GM23338 (cell line): ENCODE results near the gene HS6ST1. TPM values are rescaled to one million over a fixed set of nuclear protein-coding genes. Genes with fewer than 3 reads are reported as not detected.

Experiments
- ATAC-seq: fragments of 200-7000 bp; cut with Tn5 transposase; 3 replicates; pipeline ENCODE4 v1.9.1; 2020
- DNase-seq: peaks from one replicate; pipeline ENCODE4 v3.0.0-alpha.2; 2015; ENCODE audit warnings: low spot score
- H2AFZ ChIP-seq: fragments of 200-600 bp; sonication (generic); 2 replicates; pipeline ENCODE4 v1.8.0; 2016; ENCODE audit warnings: antibody characterized with exemption, mild to moderate bottlenecking, moderate library complexity
- H3F3A ChIP-seq: fragments of 200-600 bp; sonication (generic); replicated peaks from 2 replicates; pipeline ENCODE4 v1.8.0; 2017; ENCODE audit warnings: antibody characterized with exemption, mixed run types, low read depth
- H3K27ac ChIP-seq: fragments of 200-600 bp; sonication (generic); 2 replicates; pipeline ENCODE4 v1.6.1; 2016; ENCODE audit warnings: low read depth
- H3K27me3 ChIP-seq: fragments of 200-600 bp; sonication (generic); 2 replicates; pipeline ENCODE4 v1.8.0; 2016; ENCODE audit warnings: mild to moderate bottlenecking, mixed run types, moderate library complexity; ENCODE audit not compliant: insufficient read depth
- H3K36me3 ChIP-seq: fragments of 200-600 bp; sonication (generic); 2 replicates; pipeline ENCODE4 v1.8.0; 2016; ENCODE audit warnings: mild to moderate bottlenecking; ENCODE audit not compliant: insufficient read depth
- H3K4me1 ChIP-seq: fragments of 200-600 bp; sonication (generic); 2 replicates; pipeline ENCODE4 v1.8.0; 2016; ENCODE audit warnings: mild to moderate bottlenecking, moderate library complexity; ENCODE audit not compliant: insufficient read depth
- H3K4me2 ChIP-seq: fragments of 200-600 bp; sonication (generic); 2 replicates; pipeline ENCODE4 v1.7.1; 2017; ENCODE audit warnings: mixed run types
- H3K4me3 ChIP-seq: fragments of 200-600 bp; sonication (generic); 2 replicates; pipeline ENCODE4 v1.6.1; 2016; ENCODE audit warnings: mixed run types
- H3K79me2 ChIP-seq: fragments of 200-600 bp; sonication (generic); replicated peaks from 2 replicates; pipeline ENCODE4 v1.8.0; 2017; ENCODE audit warnings: mild to moderate bottlenecking; ENCODE audit not compliant: insufficient read depth
- H3K9me2 ChIP-seq: fragments of 200-600 bp; sonication (generic); 2 replicates; pipeline ENCODE4 v1.8.0; 2017; ENCODE audit not compliant: insufficient read depth
- H4K20me1 ChIP-seq: fragments of 200-600 bp; sonication (generic); replicated peaks from 2 replicates; pipeline ENCODE4 v1.8.0; 2017; ENCODE audit warnings: mild to moderate bottlenecking; ENCODE audit not compliant: insufficient read depth
- H3K27ac Mint-ChIP-seq: 2 replicates; pipeline ENCODE4 v1.8.0; 2020; ENCODE audit warnings: inconsistent platforms, mild to moderate bottlenecking, moderate library complexity, mixed read lengths
- H3K27me3 Mint-ChIP-seq: 3 replicates; pipeline ENCODE4 v1.8.0; 2022; ENCODE audit warnings: low read depth, mild to moderate bottlenecking, moderate library complexity, mixed read lengths, inconsistent platforms; ENCODE audit not compliant: insufficient read depth, poor library complexity
- H3K36me3 Mint-ChIP-seq: 3 replicates; pipeline ENCODE4 v1.8.0; 2021; ENCODE audit warnings: low read depth, mild to moderate bottlenecking, inconsistent platforms, moderate library complexity, mixed read lengths
- H3K4me1 Mint-ChIP-seq: 3 replicates; pipeline ENCODE4 v1.8.0; 2020; ENCODE audit warnings: mild to moderate bottlenecking, inconsistent platforms, mixed read lengths
- H3K4me3 Mint-ChIP-seq: 3 replicates; pipeline ENCODE4 v1.8.0; 2021; ENCODE audit warnings: moderate library complexity, mild to moderate bottlenecking, inconsistent platforms, mixed read lengths
- H3K9me3 Mint-ChIP-seq: 3 replicates; pipeline ENCODE4 v1.8.0; 2020; ENCODE audit warnings: moderate library complexity, mild to moderate bottlenecking, inconsistent platforms, mixed read lengths
- CREB1 ChIP-seq: fragments of 250-450 bp; sonication (Bioruptor Pico); IDR thresholded peaks from 2 replicates; pipeline ENCODE4 v1.5.0; 2020; ENCODE audit warnings: low read depth, mild to moderate bottlenecking, moderate library complexity
- CTCF ChIP-seq, 2 experiments: fragments of 200-600 bp in 1 of 2; sonication (generic) in 1 of 2; conservative IDR thresholded peaks; 2 replicates each; pipeline versions ENCODE4 v1.5.1 to v1.6.1; 2016 to 2017; ENCODE audit warnings: antibody characterized with exemption in 2 of 2, low read depth in 2 of 2, mild to moderate bottlenecking in 2 of 2, moderate library complexity in 1 of 2
- ETS1 ChIP-seq: IDR thresholded peaks from 2 replicates; pipeline ENCODE4 v1.6.1; 2016; ENCODE audit warnings: antibody characterized with exemption
- EZH2 ChIP-seq: fragments of 200-600 bp; sonication (generic); IDR thresholded peaks from one replicate; pipeline ENCODE4 v1.8.0; 2017; ENCODE audit warnings: antibody characterized with exemption, mild to moderate bottlenecking, low read depth; ENCODE audit not compliant: unreplicated experiment
- EZH2phosphoT487 ChIP-seq: fragments of 200-600 bp; sonication (generic); IDR thresholded peaks from one replicate; pipeline ENCODE4 v1.8.1; 2018; ENCODE audit warnings: antibody characterized with exemption; ENCODE audit not compliant: unreplicated experiment
- JUNB ChIP-seq: IDR thresholded peaks from one replicate; pipeline ENCODE4 v1.6.1; 2016; ENCODE audit warnings: antibody characterized with exemption; ENCODE audit not compliant: unreplicated experiment
- NANOG ChIP-seq: IDR thresholded peaks from 2 replicates; pipeline ENCODE4 v1.6.1; 2016; ENCODE audit warnings: antibody characterized with exemption, borderline replicate concordance
- POLR2AphosphoS5 ChIP-seq: IDR thresholded peaks from 2 replicates; pipeline ENCODE4 v1.6.1; 2016; ENCODE audit warnings: antibody characterized with exemption, low read depth
- REST ChIP-seq: IDR thresholded peaks from one replicate; pipeline ENCODE4 v1.6.1; 2018; ENCODE audit warnings: antibody characterized with exemption; ENCODE audit not compliant: unreplicated experiment
- STAT1 ChIP-seq: IDR thresholded peaks from one replicate; pipeline ENCODE4 v1.6.1; 2016; ENCODE audit warnings: antibody characterized with exemption; ENCODE audit not compliant: unreplicated experiment
- ZNF114 ChIP-seq: fragments of 250-450 bp; sonication (Bioruptor Pico); IDR thresholded peaks from 2 replicates; pipeline ENCODE4 v1.5.0; 2020; ENCODE audit warnings: mild to moderate bottlenecking, moderate library complexity
- polyA plus RNA-seq: library from polyadenylated mRNA; unstranded; fragments of >200 nt; fragmentation: Nextera tagmentation; extraction: Ambion mirVana; gene quantifications from 2 replicates; pipeline ENCODE4 v1.2.1, GENCODE V29; 2016
- total RNA-seq: library from RNA; depleted of rRNA; stranded (reverse); fragments of >200 nt; shearing (Covaris generic); gene quantifications from 2 replicates; pipeline ENCODE4 v1.2.3, GENCODE V29; 2014

Gene HS6ST1
- total and polyA plus RNA-seq, 2 experiments from 2014 or later = 21.1 to 106 TPM

GRCh38 chr2:128272601-128273468 is 45.8 kb downstream of the HS6ST1 start (continued):
- TF ChIP-seq EZH2phosphoT487 (no peak), CREB1 (CRISPR knock-in tag) (no peak), STAT1 (no peak), CTCF (conservative IDR thresholded peaks at IDR 0.05; ENCODE audit: low read depth in 2 of 2) (no peak), ETS1 (no peak), REST (no peak), NANOG (no peak), ZNF114 (CRISPR knock-in tag) (no peak), EZH2 (no peak), JUNB (no peak), POLR2AphosphoS5 (no peak)

GRCh38 chr2:128271911-128272600 is 46.6 kb downstream of the HS6ST1 start:
- peaks cover 32% of the 10 kb centered on the region for H3K36me3 Mint-ChIP-seq
- TF ChIP-seq REST = no peak

More at GRCh38 chr2:128271911-128272600, 46.6 kb downstream of the HS6ST1 start:
- no peaks in the 10 kb centered on the region for H3K9me3 Mint-ChIP-seq
- H3K4me1 ChIP-seq = no peaks in the 10 kb centered on the region
- no peak for DNase-seq
- H3K79me2 ChIP-seq = peaks cover 43% of the 10 kb centered on the region
- no peaks in the 10 kb centered on the region; the same call in 1 of the 3 replicates for H3K4me1 Mint-ChIP-seq
- H3K4me3 ChIP-seq = no peak overlapping the region
- peaks cover 10% of the 10 kb centered on the region for H3K27me3 Mint-ChIP-seq
- H2AFZ ChIP-seq = no peak overlapping the region
- H3K27ac Mint-ChIP-seq = no peak overlapping the region
- no peak for ATAC-seq
- H3K4me3 Mint-ChIP-seq = no peak overlapping the region
- no peak overlapping the region for H3K27ac ChIP-seq
- no peak overlapping the region for H3K4me2 ChIP-seq
- no peaks in the 10 kb centered on the region for H3K27me3 ChIP-seq
- H3F3A ChIP-seq = no peaks in the 10 kb centered on the region
- peaks cover 21% of the 10 kb centered on the region for H4K20me1 ChIP-seq
- no peaks in the 10 kb centered on the region for H3K9me2 ChIP-seq
- H3K36me3 ChIP-seq = no peaks in the 10 kb centered on the region
